HG02970 (cell line): Measurements from ENCODE around the gene CD2.

Experiments used
- ATAC-seq: cut with Tn5 transposase; IDR thresholded peaks from one replicate; pipeline ENCODE4 v1.9.1; 2021; ENCODE audit warnings: mild to moderate bottlenecking, moderate library complexity, moderate number of reproducible peaks; ENCODE audit not compliant: unreplicated experiment, low FRiP score

CD2 gene

GRCh38 chr1:116772648-116773045 lies 18.4 kb downstream of the CD2 start:
- ATAC-seq = no peak

GRCh38 chr1:116775116-116775752 lies 21.0 kb downstream of the CD2 start:
- ATAC-seq = no peak

GRCh38 chr1:116777831-116778830 lies 23.9 kb downstream of the CD2 start:
- ATAC-seq = no peak

GRCh38 chr1:116781034-116781433 lies 26.8 kb downstream of the CD2 start:
- no peak for ATAC-seq

- no peak for ATAC-seq
Observed at GRCh38 chr1:116785006-116785405, 30.8 kb downstream of the CD2 start.

GRCh38 chr1:116786049-116786448 lies 31.8 kb downstream of the CD2 start:
- ATAC-seq = no peak

- no peak for ATAC-seq
Observed at GRCh38 chr1:116791727-116792126, 37.5 kb downstream of the CD2 start.

GRCh38 chr1:116793357-116793935 lies 39.2 kb downstream of the CD2 start:
- no peak for ATAC-seq

GRCh38 chr1:116794371-116794770 lies 40.1 kb downstream of the CD2 start:
- no peak for ATAC-seq

- ATAC-seq = peak; percentile 62
Observed at GRCh38 chr1:116794804-116795481, 40.7 kb downstream of the CD2 start.

GRCh38 chr1:116795482-116795829 lies 41.2 kb downstream of the CD2 start:
- no peak for ATAC-seq

GRCh38 chr1:116804736-116805135 lies 50.5 kb downstream of the CD2 start:
- no peak for ATAC-seq

- ATAC-seq = no peak
Observed at GRCh38 chr1:116805398-116805797, 51.2 kb downstream of the CD2 start.

GRCh38 chr1:116806245-116806644 lies 52.0 kb downstream of the CD2 start:
- no peak for ATAC-seq

- ATAC-seq = no peak
Observed at GRCh38 chr1:116806671-116807070, 52.4 kb downstream of the CD2 start.

- no peak for ATAC-seq
Observed at GRCh38 chr1:116807394-116808199, 53.4 kb downstream of the CD2 start.

GRCh38 chr1:116808200-116808847 lies 54.1 kb downstream of the CD2 start:
- ATAC-seq = no peak

GRCh38 chr1:116808848-116809508 lies 54.7 kb downstream of the CD2 start:
- no peak for ATAC-seq

- no peak for ATAC-seq
Observed at GRCh38 chr1:116811321-116811720, 57.1 kb downstream of the CD2 start.
